SK-N-SH treated with all-trans-retinoic acid at 6 μM for 48 hours (cell line): ENCODE results near the gene C6orf163.

Source experiments
- BACH2 ChIP-seq: fragments of 250-450 bp; sonication (Bioruptor Pico); IDR thresholded peaks from 2 replicates; pipeline ENCODE4 v1.9.0; 2021; ENCODE audit warnings: mild to moderate bottlenecking, borderline replicate concordance
- CREB5 ChIP-seq: fragments of 250-450 bp; sonication (Bioruptor Pico); IDR thresholded peaks from 2 replicates; pipeline ENCODE4 v1.5.1; 2020; ENCODE audit warnings: low read depth, mild to moderate bottlenecking, moderate library complexity
- CSRNP3 ChIP-seq: fragments of 250-450 bp; sonication (Bioruptor Pico); IDR thresholded peaks from 2 replicates; pipeline ENCODE4 v1.5.1; 2021; ENCODE audit warnings: mild to moderate bottlenecking, moderate library complexity
- PPARA ChIP-seq: fragments of 250-450 bp; sonication (Bioruptor Pico); IDR thresholded peaks from 2 replicates; pipeline ENCODE4 v1.5.0; 2020; ENCODE audit warnings: mild to moderate bottlenecking, borderline replicate concordance
- SNAI2 ChIP-seq: fragments of 250-450 bp; sonication (Bioruptor Pico); IDR thresholded peaks from 2 replicates; pipeline ENCODE4 v1.5.0; 2020; ENCODE audit warnings: mild to moderate bottlenecking, moderate library complexity
- TSHZ2 ChIP-seq: fragments of 250-450 bp; sonication (Bioruptor Pico); IDR thresholded peaks from 2 replicates; pipeline ENCODE4 v1.5.0; 2020; ENCODE audit warnings: mild to moderate bottlenecking, moderate library complexity
- ZNF70 ChIP-seq: fragments of 450-650 bp; formaldehyde crosslinking; IDR thresholded peaks from 2 replicates; pipeline ENCODE4 v1.5.0; 2020; ENCODE audit warnings: mild to moderate bottlenecking, moderate library complexity

GRCh38 chr6:87373377-87373776, 28.8 kb downstream of the C6orf163 start:
- no peak for TF ChIP-seq SNAI2 (CRISPR knock-in tag)
- no peak for TF ChIP-seq CREB5 (CRISPR knock-in tag)
- TF ChIP-seq ZNF70 (CRISPR knock-in tag), result no peak
- TF ChIP-seq PPARA (CRISPR knock-in tag), result no peak
- no peak for TF ChIP-seq CSRNP3 (CRISPR knock-in tag)
- TF ChIP-seq TSHZ2 (CRISPR knock-in tag), result no peak
- TF ChIP-seq BACH2 (CRISPR knock-in tag), result no peak
